ENCODE measurements around the gene CHML. TPM values are rescaled to one million over a fixed set of nuclear protein-coding genes. Genes with fewer than 3 reads are reported as not detected.

CHML gene
- total RNA-seq, 1 experiment from 2014 or later, result 33.7 TPM

DNA sequence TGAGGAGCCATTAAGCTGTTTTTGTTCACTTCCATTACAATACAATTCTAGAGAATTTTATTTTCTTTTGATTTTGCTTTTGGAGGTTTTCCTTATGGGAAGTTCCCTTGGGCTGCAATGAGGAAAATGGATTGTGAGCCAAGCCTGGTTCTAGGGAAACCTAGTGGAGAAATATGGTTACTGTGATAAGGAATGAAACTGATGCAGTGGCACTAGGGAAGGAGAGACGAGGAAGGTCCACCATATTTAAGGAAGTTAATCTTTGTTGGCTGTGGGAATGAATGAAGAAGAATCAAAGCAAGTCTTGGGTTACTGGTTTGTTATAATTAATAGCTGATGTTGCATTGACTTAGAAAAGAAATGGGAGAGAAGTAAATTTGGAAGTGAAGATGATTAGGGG is 28.4 kb downstream of the CHML start:
- ChIA-PET POLR2A (interaction anchor here (0.6 to 8.6 kb wide), 28 partner anchors 9 to 1216 kb away, joined by 3 to 126 read pairs (median 10); partner anchors contain the start of genes CHML, EXO1, FH and KMO), CTCF (interaction anchor here (0.6 to 9.1 kb wide), 61 partner anchors 12 to 1620 kb away, joined by 3 to 173 read pairs (median 6); partner anchors contain the start of genes CHML, EXO1, FH and KMO)
- Mint-ChIP-seq H3K27ac (ENCODE audit: low read depth, unreplicated experiment) (no peak overlapping the region), H3K4me3 (ENCODE audit: unreplicated experiment) (no peak overlapping the region), H3K27me3 (ENCODE audit: insufficient read depth, unreplicated experiment) (no peaks in the 10 kb centered on the region), H3K4me1 (ENCODE audit: insufficient read depth, unreplicated experiment) (peaks cover 41% of the 10 kb centered on the region), H3K9me3 (ENCODE audit: unreplicated experiment) (no peaks in the 10 kb centered on the region), H3K36me3 (ENCODE audit: insufficient read depth, unreplicated experiment) (peaks cover 25% of the 10 kb centered on the region)
- TF ChIP-seq CTCF (IDR thresholded peaks at IDR 0.05; ENCODE audit: unreplicated experiment), result no peak
- no peak for DNase-seq (ENCODE audit: unreplicated experiment)
- BruUV-seq (replicated peaks), result no TSS peak
- intact Hi-C loops (cut with micrococcal nuclease), result loop anchor here (1.0 to 5.0 kb wide), 9 partner anchors 16 to 406 kb away; partner anchors contain the start of genes CHML and OPN3

DNA sequence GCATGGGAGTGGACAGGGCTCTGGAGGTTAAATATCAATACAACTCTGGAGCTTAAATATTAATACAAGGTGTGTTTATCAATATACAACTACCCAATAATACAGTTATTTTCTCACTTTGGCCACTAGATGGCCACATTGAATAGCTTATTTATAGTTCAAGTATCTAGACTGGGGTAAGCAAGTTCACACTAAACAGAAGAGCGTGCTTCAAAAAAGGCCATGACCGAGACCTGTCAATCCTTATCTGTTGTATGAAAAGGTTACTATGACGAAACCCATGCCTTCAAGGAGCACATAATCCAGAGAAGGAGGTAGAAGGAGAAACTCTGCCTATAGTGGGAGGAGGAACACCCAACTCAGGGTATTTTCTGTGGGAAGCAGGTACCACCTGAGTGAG is 29.1 kb downstream of the CHML start:
- Mint-ChIP-seq H3K4me1 (ENCODE audit: insufficient read depth, unreplicated experiment) (peaks cover 42% of the 10 kb centered on the region), H3K9me3 (ENCODE audit: unreplicated experiment) (no peaks in the 10 kb centered on the region), H3K27me3 (ENCODE audit: insufficient read depth, unreplicated experiment) (no peaks in the 10 kb centered on the region), H3K4me3 (ENCODE audit: unreplicated experiment) (no peak overlapping the region), H3K36me3 (ENCODE audit: insufficient read depth, unreplicated experiment) (peaks cover 25% of the 10 kb centered on the region), H3K27ac (ENCODE audit: low read depth, unreplicated experiment) (no peak overlapping the region)
- ChIA-PET POLR2A (interaction anchor here (0.8 to 8.6 kb wide), 29 partner anchors 9 to 277 kb away, joined by 3 to 126 read pairs (median 9); partner anchors contain the start of genes CHML, EXO1, FH and KMO), CTCF (interaction anchor here (0.5 to 9.1 kb wide), 85 partner anchors 9 to 1655 kb away, joined by 3 to 173 read pairs (median 5); partner anchors contain the start of genes CHML, EXO1, FH and KMO)
- peak; percentile 92 for DNase-seq (ENCODE audit: unreplicated experiment)
- BruUV-seq (replicated peaks), result no TSS peak
- intact Hi-C loops (cut with micrococcal nuclease), result loop anchor here (1.0 to 5.0 kb wide), 8 partner anchors 16 to 406 kb away; no protein-coding TSS in a partner anchor
- peak; percentile 78 for TF ChIP-seq CTCF (IDR thresholded peaks at IDR 0.05; ENCODE audit: unreplicated experiment)

GRCh38 chr1:241610056-241610815 is 29.9 kb downstream of the CHML start:
- POLR2A ChIA-PET, result interaction anchor here (0.6 to 8.6 kb wide), 35 partner anchors 8 to 1643 kb away, joined by 3 to 126 read pairs (median 7); partner anchors contain the start of genes CHML, EXO1, FH and KMO
- no peak overlapping the region for H3K4me3 Mint-ChIP-seq (ENCODE audit: unreplicated experiment)
- no TSS peak for BruUV-seq (replicated peaks)

More at GRCh38 chr1:241610056-241610815, 29.9 kb downstream of the CHML start:
- CTCF ChIA-PET, result interaction anchor here (0.5 to 9.1 kb wide), 74 partner anchors 8 to 1656 kb away, joined by 3 to 173 read pairs (median 6); partner anchors contain the start of genes CHML, EXO1, FH and KMO
- Mint-ChIP-seq H3K27ac (ENCODE audit: low read depth, unreplicated experiment) (no peak overlapping the region), H3K4me1 (ENCODE audit: insufficient read depth, unreplicated experiment) (peaks cover 42% of the 10 kb centered on the region), H3K27me3 (ENCODE audit: insufficient read depth, unreplicated experiment) (no peaks in the 10 kb centered on the region), H3K36me3 (ENCODE audit: insufficient read depth, unreplicated experiment) (peaks cover 25% of the 10 kb centered on the region), H3K9me3 (ENCODE audit: unreplicated experiment) (no peaks in the 10 kb centered on the region)
- DNase-seq (ENCODE audit: unreplicated experiment), result peak; percentile 61
- no peak for TF ChIP-seq CTCF (IDR thresholded peaks at IDR 0.05; ENCODE audit: unreplicated experiment)
- intact Hi-C loops (cut with micrococcal nuclease), result loop anchor here (2.0 to 5.0 kb wide), 3 partner anchors 79 to 407 kb away; no protein-coding TSS in a partner anchor

Measured in MCF 10A (cell line).